Ammon's horn (tissue), 1 donor: ENCODE results near the gene PCGF3.
"Not testable (repeated sequence)": the region's sequence is repeated elsewhere in the genome, so short reads cannot be mapped to it uniquely, and the experiment has no call there.

Source experiments
- DNase-seq: peaks from one replicate; pipeline ENCODE4 v3.0.0-alpha.2; 2016; ENCODE audit warnings: low spot score

Gene PCGF3

GRCh38 chr4:797066-797465 is 91.4 kb downstream of the PCGF3 start:
- DNase-seq: no peak

GRCh38 chr4:801436-802124 is 95.9 kb downstream of the PCGF3 start:
- DNase-seq: no peak

GRCh38 chr4:803884-804283 is 98.3 kb downstream of the PCGF3 start:
- no peak for DNase-seq

GRCh38 chr4:804804-805203 is 99.2 kb downstream of the PCGF3 start:
- no peak for DNase-seq

- DNase-seq: not testable (repeated sequence)
Observed at GRCh38 chr4:806979-807378, 101.3 kb downstream of the PCGF3 start.

- no peak for DNase-seq
Observed at GRCh38 chr4:807792-808191, 102.2 kb downstream of the PCGF3 start.

GRCh38 chr4:808860-809570 is 103.4 kb downstream of the PCGF3 start:
- peak; percentile 54 for DNase-seq

GRCh38 chr4:813900-814299 is 108.3 kb downstream of the PCGF3 start:
- DNase-seq: no peak

- DNase-seq: no peak
Observed at GRCh38 chr4:814312-814850, 108.7 kb downstream of the PCGF3 start.

GRCh38 chr4:815464-816146 is 110.0 kb downstream of the PCGF3 start:
- DNase-seq: no peak

GRCh38 chr4:818106-818921 is 112.7 kb downstream of the PCGF3 start:
- no peak for DNase-seq

- DNase-seq: no peak
Observed at GRCh38 chr4:819401-820229, 114.0 kb downstream of the PCGF3 start.
